Activated gamma-delta T cell treated with Interleukin-2 at 50 U/mL for 16 hours (primary cell): ENCODE measurements around the gene URM1.

ENCODE experiments used
- DNase-seq: peaks from one replicate; pipeline ENCODE4 v3.0.0-alpha.2; 2020

The URM1 gene

GRCh38 chr9:128349772-128350171, 21.4 kb upstream of the URM1 start:
- no peak for DNase-seq

GRCh38 chr9:128355451-128355850, 15.7 kb upstream of the URM1 start:
- no peak for DNase-seq

- DNase-seq = no peak
Measured at GRCh38 chr9:128358090-128358489, 13.1 kb upstream of the URM1 start.

GRCh38 chr9:128358861-128359260, 12.3 kb upstream of the URM1 start:
- DNase-seq = no peak

- no peak for DNase-seq
Measured at GRCh38 chr9:128360826-128361225, 10.3 kb upstream of the URM1 start.

- DNase-seq = no peak
Measured at GRCh38 chr9:128361296-128361985, 9.7 kb upstream of the URM1 start.

GRCh38 chr9:128361986-128362646, 9.1 kb upstream of the URM1 start:
- peak; percentile 61 for DNase-seq

- no peak for DNase-seq
Measured at GRCh38 chr9:128362774-128363173, 8.4 kb upstream of the URM1 start.

- DNase-seq = no peak
Measured at GRCh38 chr9:128365525-128365924, 5.6 kb upstream of the URM1 start.

GRCh38 chr9:128369024-128369706, 2.0 kb upstream of the URM1 start:
- DNase-seq = no peak

- DNase-seq = no peak
Measured at GRCh38 chr9:128370367-128370751, 815 bp upstream of the URM1 start.

GRCh38 chr9:128371630-128372117, 500 bp downstream of the URM1 start:
- DNase-seq = no peak

- no peak for DNase-seq
Measured at GRCh38 chr9:128372188-128372641, 1.0 kb downstream of the URM1 start.

GRCh38 chr9:128372784-128373183, 1.6 kb downstream of the URM1 start:
- no peak for DNase-seq

GRCh38 chr9:128374221-128374675, 3.1 kb downstream of the URM1 start:
- no peak for DNase-seq

- no peak for DNase-seq
Measured at GRCh38 chr9:128375865-128376264, 4.7 kb downstream of the URM1 start.

GRCh38 chr9:128382261-128382660, 11.1 kb downstream of the URM1 start:
- no peak for DNase-seq

- no peak for DNase-seq
Measured at GRCh38 chr9:128383007-128383753, 12.0 kb downstream of the URM1 start.

GRCh38 chr9:128383791-128384190, 12.6 kb downstream of the URM1 start:
- DNase-seq = no peak

GRCh38 chr9:128384801-128385495, 13.8 kb downstream of the URM1 start:
- no peak for DNase-seq

GRCh38 chr9:128385496-128386460, 14.6 kb downstream of the URM1 start:
- DNase-seq = no peak
